AG08395 (cell line): ENCODE data around the gene NPAS2.

Experiments
- DNase-seq: peaks from one replicate; pipeline ENCODE4 v3.0.0; 2012; ENCODE audit warnings: mixed read lengths, low spot score

Gene NPAS2, protein sequence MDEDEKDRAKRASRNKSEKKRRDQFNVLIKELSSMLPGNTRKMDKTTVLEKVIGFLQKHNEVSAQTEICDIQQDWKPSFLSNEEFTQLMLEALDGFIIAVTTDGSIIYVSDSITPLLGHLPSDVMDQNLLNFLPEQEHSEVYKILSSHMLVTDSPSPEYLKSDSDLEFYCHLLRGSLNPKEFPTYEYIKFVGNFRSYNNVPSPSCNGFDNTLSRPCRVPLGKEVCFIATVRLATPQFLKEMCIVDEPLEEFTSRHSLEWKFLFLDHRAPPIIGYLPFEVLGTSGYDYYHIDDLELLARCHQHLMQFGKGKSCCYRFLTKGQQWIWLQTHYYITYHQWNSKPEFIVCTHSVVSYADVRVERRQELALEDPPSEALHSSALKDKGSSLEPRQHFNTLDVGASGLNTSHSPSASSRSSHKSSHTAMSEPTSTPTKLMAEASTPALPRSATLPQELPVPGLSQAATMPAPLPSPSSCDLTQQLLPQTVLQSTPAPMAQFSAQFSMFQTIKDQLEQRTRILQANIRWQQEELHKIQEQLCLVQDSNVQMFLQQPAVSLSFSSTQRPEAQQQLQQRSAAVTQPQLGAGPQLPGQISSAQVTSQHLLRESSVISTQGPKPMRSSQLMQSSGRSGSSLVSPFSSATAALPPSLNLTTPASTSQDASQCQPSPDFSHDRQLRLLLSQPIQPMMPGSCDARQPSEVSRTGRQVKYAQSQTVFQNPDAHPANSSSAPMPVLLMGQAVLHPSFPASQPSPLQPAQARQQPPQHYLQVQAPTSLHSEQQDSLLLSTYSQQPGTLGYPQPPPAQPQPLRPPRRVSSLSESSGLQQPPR

DNA sequence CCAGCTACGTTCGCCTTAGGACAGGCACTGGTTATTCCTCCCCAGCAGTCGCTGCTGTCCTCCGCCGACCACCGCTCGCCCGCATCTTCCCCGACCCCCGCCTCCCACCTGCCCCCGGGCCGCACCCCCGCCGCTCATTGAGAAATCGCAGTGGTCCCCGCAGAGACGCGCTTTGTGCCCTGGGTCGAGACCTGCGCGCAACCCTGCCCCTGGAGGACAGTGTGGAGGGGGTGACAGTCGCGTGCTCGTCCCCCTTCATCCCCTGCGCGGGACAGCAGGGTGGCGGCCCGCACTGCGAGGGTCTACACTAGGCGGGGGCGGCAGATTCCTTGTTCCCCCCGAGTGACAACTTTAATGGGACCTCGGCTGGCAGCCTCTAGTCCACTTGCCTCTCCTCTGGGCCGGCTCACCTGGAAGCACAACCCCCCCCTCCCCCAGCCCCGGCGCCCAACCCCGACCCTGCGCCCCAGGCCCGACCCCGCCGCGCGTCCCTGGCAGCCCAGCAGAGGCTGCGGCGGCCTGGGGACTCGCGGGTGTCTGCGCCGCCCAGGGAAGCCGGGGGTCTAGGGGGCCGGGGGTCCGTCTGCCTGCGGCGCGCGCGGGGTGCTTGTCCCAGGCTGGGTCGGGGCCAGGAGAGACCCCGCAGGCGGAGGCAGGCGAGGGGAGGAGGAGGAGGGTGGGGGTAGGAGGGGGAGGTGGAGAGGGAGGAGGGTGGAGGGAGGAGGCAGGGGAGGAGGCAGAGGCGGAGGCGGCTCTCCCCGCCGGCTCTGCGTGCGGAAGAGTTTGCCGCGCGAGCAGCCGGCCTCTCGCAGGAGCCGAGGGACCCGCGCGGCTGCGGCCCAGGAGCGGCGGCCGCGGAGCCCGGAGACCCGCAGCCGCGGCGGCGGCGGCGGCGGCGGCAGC, at the start of gene NPAS2:
TSS of gene NPAS2 (plus strand) at position 770 of the 903 bp plus-strand sequence. CDS start 84,616 bp downstream, outside the sequence.
- DNase-seq: peak; percentile 53

DNA sequence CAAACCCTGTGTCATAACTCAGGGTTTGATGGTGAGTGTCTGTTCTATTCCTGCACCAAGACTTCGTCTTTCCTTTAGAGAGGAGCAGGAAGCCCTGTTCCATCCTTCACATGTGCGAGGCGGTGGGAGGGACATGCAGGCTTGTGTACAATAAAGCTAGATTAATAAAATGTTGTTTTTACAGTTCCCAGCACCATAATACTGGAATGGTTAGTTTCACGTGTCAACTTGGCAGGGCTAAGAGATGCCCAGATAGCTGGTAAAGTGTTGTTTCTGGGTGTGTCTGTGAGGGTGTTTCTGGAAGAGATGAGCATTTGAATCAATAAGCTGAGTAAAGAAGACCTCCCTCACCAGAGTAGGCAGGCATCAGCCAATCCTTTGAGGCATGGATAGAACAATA, 48.8 kb upstream of the NPAS2 start:
- DNase-seq: no peak

DNA sequence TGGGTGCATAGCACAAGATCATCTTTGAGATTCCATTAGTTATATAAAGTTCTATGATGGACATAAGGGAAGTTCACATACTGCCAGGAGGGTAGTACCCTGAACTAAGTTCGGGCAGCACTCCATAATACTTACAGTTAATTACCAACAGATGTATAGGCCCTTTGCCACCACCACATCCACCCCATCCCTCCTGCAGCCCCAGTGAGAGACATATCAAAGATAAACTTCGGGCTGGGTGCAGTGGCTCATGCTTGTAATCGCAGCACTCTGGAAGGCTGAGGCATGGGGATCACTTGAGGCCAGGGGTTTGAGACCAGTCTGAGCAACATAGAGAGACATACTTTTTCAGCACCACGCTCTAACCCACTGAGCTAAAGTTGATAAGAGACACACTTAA, 46.4 kb upstream of the NPAS2 start:
- DNase-seq: no peak

DNA sequence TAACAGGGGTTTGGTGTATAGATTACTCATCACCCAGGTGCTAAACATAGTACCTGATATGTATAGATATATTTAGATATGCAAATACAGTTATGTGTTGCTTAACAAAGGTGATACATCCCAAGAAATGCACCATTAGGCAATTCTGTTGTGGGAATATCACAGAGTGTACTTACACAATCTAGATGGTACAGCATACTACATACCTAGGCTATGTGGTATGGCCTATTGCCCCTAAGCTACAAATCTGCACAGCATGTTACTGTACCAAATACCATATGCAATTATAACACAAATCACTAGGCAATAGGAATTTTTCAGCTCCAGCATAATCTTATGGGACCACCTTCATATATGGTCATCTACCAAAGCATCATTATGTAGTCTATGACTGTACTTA, 43.5 kb upstream of the NPAS2 start:
- DNase-seq: no peak

DNA sequence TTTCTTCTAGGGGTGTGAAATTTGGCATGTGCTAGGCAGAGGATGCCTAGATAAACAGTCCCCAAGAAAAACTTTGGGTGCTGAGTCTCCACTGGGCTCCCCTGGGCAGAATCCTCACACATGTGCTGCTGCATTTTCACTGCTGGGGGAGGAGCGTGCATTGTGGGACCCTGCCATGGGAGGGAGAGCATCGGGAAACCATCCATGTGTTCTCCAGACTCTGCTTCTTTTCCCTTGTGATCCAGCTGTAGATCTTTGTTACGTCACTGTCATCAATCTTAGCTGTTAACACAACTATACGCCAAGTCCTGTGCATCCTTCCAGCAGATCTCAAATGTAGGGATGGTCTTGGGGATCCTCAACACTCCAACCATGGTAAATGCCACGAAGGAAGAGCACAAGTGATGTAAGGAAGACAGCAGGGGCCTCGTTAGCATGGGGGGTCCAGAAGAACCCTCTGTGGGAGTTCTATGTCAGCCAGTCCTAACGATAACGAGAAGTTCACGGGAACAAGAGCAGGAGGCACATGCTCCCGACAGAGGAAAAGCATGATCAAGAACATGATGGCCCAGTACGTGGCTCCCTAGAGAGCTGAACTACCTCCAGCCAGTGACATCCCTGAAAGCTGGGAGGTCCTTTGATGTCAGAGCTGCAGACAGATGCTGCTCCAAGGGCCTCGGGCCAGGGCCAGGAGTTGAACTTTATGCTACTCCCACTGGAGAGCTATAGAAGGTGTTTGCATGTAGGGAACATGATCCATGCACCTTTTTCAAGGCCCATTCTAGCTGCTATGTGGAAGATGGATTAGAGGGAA, 41.1 kb upstream of the NPAS2 start:
- DNase-seq: no peak

DNA sequence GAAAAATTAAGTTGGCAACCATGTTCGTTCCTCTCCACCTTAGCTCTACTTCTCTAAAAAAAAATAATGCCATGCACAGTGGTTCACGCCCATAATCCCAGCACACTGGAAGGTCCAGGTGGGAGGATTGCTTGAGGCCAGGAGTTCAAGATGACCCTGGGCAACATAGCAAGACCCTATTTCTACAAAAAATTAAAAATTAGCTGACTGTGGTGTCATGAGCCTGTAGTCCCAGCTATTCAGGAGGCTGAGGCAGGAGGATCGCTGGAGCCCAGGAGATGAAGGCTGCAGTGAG, 40.1 kb upstream of the NPAS2 start:
- DNase-seq: no peak

DNA sequence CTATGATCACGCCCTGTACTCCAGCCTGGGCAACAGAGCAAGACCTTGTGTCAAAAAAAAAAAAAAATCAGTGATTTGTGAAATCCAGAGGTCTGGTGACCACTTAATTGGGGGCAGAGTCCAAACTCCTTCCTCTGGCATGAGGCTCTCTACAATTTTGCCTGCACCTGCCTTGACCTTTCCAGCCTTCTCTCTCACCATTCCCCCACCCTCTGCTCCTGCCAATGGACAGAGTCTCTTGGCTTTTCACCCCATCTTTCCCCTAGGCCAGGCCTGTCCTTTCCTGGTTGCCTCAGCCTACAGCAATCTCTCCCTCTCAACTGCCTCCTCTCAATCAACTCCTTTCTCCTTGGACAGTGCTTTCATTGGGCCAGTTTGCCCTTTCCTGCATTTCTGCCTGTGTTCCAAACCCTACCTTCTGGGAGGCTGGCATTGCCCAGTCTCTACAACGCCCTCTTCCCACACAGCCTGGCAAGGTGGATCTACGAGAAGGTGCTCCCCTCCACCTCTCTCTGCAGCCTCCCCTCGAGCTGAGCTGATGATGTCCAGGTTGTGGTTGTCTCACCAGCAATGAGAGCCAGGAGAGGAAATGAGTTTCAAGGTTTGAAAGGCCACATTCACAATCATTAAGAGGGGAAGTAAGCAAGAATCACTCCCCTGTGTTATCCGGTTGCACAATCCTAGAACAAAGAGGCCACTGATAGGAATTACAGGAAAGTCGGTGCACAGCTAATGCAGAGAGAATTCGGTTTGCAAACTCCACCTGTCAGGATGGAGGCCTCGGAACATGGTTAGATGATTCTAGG, 39.5 kb upstream of the NPAS2 start:
- no peak for DNase-seq

DNA sequence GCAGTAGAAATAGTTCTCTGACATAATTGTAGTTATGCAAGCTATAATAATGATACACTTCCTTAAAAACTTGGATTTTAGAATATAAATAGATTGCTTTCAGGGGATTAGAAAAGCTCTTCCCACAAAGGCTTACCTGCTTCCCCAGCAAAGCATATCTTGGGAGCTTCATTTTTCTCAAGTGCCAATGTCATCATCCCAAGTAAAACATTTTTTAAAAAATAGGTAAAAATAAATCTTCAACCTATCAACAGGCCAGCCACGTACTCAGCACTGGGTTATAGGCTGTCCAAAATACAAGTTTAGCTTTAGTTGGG, 39.0 kb upstream of the NPAS2 start:
- DNase-seq: no peak

DNA sequence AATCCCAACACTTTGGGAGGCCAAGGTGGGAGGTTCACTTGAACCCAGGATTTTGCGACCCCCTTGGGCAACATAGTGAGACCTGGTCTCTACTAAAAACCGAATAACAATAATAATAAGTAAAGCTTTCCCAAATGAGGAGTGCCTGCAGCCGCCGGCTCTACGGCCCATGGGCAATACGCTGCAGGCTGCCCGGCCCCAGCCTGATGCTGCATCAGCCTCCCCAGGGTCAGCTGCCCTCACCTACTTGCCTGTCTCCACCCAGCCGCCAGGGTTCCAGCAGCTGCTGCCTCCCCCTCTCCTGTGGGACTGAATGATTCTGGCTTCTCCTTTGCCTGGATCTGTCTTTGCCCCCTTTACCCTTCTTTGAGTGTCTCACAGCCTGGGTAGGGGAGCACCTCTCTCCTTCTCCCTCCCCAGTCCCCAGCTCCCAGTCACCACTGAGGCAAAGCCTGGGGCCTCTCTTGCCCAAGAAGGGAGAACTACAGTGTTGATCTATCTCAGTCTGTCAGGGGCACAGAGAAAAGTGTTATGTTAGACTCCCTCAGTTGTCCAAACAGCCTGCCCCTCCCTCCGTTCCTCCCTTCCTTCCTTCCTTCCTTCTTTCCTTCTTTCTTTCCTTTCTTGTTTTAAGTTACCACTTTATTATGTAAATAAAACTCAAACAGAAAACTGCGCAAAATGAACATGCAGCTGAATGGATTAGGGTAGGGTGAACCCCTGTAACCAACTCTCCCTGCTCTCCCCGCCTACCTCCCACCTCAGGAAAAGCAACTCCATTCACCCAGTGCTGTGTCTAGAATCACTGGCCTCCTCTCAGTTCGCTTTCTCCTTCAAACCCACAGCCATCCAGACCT, 38.2 kb upstream of the NPAS2 start:
- DNase-seq: no peak

DNA sequence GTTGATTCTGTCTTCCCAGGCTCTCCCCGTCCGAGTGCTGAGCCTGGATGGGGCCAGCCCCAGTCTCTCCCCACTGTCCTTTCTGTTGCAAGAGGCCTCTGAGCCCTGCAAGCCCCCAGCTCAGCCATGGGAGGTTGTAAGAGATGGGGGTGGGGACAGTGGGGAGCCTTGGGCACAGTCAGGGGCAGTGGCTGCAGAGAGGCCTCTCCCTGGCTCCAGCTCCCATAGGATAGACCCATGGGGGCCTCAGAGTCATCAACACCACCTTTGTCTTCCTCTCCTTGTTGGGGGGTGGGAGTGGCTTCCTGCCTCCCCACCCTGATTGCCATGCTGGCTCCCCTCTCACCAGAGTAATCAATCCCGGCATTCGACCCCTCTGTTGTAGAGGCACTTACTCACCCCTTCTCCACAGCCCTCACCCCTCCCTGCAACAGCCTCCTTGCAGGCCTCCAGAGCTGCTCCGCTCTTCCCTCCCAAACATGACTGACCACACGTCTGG, 37.5 kb upstream of the NPAS2 start:
- DNase-seq: no peak

DNA sequence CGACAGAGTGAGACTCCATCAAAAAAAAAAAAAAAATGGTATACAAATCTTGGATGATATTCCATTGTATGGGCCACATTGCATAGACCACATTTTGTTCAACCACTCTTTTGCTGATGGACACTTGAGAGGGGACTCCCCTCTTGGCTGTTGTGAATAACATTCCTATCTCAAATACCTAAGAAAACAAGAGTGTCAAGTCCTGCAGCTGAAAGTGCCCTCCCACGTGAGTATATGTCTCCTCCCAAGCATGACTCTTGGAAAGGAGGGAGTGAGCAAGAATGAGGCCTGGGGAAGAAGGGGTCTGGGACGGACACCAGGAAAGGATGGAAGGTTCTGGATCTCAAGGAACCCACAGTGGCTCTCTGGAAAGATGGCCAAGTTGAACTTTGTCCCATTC, 36.0 kb upstream of the NPAS2 start:
- DNase-seq: no peak

DNA sequence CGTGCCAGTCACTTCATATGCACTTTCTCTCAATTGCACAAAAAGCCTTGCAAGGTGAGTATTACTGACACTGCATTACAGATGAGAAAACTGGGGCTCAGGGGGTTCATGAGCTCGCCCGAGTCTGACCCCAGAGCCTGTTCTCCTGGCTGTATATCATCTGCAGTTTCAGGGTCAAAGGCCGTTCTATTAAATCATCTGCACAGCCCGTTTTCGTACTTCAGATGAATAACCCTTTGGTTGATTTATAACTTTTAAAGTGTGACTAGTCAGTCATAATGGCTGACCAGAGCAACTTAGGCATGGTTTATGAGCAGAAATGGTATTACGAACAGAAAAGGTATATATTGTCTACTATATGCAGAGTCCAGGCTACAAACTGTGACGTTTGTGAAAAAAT, 35.3 kb upstream of the NPAS2 start:
- no peak for DNase-seq

DNA sequence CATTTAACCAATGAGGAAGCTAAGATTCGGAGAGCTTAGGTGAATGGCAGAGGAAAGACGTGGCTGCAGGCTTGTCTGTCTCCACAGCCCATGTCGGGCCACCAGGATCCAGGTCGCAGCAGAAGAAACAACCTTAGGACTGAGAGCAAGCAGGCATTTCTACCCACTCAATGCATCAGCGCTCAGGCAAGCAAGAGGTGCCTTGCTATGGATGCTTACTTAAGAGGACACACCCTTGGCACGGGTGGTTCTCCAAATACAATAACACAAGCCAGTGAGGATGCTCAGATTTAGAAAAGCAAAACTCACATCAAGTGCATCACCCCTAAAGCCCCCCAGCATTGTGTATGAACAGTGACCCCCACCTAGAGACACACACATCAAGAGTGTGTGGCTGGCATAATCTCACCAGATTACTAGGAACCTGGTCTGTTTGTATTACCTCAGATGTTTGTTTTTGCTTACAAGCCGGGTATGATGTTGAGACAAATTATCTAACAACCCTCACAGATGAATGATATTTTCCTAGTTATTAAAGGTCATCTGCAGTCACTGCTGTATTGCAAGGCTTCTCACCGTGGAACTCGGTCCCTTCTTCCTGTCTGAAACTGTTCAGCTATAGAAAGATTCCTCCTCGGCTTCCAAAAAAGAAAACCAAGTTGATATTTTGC, 34.2 kb upstream of the NPAS2 start:
- DNase-seq: no peak

DNA sequence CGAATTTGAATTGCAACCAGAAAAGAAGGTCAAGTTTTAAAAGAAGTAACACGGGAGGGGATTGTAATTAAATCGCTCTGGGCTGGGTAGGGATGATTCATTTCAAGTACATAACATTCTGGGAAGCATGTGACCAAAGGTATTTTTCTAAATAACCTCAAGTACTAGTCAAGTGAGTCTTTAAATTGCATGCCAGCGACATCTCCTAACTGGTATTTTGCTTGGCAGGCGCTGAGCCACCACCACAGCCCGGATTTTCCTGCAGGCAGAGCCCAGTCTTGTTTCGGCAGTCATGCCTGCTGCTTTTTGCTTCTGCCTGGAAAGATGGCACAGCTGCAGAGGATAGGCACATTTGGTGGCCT, 33.7 kb upstream of the NPAS2 start:
- DNase-seq: peak; percentile 72

DNA sequence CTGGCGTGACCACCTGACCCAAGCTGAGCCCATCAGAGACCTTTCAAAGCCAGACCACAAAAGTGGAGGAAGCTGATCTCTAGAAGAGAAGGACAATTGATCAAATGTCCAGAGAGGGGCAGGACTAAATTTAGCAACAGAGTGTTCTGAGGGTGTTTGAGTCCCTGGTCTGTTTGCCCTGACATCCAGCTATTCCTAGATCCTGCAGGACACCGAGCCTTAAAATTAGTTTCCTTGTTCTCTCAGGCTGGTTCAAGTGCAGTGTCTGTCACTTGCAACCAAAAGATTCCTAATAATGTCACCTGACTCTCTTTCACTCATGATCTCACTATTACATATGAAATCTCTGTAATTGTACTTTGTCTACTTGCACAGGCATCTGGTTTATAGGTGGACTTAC, 33.0 kb upstream of the NPAS2 start:
- DNase-seq: no peak

DNA sequence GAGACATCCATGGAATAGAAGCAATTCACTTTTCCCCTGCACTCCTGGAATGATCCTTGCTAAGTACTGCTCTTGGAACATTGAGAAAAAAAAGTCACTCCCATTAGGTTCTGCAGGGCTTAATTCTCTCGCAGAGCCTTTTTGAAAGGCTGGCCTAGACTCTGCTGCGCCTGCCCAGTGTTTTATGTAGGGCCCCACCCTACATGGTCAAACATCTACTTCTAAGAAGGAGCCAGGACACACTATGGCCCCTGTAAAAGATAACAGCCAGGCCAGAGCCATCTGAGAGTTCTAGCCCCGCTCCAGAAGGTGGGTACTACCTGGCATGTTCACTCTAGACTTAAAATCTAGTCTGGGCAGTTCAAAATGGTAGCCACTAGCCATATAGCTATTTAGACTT, 30.6 kb upstream of the NPAS2 start:
- DNase-seq: no peak

DNA sequence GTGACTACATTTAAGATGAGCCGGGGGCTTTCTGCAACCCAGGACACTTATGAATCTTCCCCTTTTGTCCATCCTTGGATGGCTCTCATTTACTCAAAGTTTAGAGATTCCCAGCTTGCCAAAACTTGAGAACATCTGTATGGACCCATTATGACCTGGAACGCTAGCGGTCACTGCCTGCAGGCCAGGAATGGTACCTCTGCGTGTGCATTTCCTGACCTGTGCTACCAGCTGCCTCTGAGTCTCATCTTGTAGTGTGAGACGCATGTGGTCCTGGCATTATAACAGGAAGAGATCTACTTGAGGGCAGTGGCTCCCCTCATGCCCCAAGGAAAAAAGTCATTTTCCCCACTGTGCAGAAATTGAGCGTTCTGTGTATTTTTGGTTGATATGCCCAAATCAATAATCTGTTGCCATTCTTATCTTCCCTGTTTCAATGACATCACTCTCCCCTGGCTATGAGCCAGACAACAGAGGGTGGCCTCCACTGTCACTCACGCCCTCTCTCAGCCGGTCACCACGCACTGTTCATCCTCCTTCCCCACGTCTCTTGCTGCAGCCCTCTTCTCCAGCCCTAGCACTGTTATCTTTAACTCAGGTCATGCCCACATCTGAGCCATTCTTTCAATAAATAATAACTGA, 28.5 kb upstream of the NPAS2 start:
- no peak for DNase-seq

DNA sequence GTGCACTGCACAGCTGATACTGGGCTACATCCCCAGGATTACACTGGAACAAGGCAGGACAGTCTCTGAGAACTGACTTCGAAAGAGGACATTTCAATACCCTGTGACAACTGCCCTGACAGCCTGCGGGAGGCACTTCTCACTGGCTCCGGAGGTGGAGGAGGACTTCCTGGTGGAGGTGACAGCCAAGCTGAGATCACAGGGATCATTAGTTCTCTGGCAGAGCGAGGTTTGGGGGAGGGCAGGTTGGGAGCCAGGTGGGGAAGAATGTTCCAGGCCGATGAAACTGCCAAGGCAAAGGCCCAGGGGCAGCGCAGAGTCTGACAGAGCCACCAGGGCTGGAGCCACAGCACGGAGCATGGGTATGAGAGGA, 28.0 kb upstream of the NPAS2 start:
- DNase-seq: no peak

DNA sequence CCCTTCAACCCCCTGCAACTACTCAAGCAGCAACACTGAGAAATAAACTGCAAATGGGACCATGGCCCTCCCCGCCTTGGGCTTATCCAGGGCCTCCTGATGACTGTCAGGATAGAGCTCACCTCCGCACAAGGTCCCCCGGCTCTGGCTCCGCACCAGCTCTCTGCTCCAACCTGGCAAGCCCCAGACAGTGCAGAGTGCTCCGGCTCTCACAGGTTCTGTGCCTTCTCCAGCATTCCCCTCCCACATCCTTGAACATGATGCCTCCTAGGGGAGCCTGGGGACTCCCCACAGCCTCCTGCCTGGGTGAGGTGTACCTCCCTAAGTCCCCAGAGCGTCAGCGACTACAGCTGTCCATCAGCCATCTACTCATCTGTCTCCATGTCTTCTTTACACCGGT, 26.7 kb upstream of the NPAS2 start:
- DNase-seq: no peak
